ENCODE data around the gene FAM20B.
A peak's percentile ranks its signal among the peaks of the same experiment; 100 is the strongest.

DNA sequence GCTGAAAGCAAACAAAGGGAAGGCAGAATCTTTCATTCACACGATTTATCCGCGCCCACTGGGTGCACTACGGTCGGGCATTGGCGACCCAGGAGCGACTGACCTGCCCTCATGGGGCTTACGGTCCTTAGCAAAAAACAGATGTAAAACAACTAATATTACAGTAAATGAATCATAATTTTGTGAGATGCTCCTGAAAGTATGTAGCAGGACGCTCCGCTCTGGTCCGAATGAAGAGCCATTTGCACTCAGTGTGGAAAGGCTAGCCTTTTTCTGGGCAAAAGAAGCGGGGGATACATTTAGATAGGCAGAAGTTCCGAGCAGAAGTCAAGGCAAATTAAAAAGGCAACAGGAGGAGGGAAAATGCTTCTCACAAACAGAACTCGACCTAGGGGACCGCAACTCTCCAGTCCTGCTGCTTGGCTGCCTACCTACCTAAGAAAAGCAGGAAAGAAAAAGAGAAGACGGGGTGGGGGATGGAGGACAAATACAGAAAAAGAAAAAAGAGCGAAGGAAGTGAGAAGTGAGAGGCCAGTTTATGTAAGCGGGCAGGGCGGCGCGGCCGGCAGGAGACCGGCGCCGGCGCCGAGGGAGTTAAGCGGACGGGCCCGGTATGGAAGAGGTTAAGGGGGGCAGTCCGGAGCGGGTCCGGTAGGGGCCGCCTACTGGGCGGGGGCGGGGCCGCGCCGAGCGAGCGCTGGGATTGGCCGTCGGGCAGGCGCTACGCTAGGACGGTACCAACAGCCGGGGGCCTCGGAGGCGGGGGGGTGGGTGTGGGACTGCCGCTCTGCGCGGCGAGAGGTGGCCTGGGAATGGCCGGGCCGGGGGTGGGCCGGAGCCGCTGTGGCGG is at the start of gene FAM20B:
- TF ChIP-seq CTCF (IDR thresholded peaks at IDR 0.05) (peak in 3 of 6 experiments; percentile 2 to 30 (median 6)), POLR2A (IDR thresholded peaks at IDR 0.05) (no peak)

Measured in adrenal gland (tissue), 5 donors.